Progenitor cell of endocrine pancreas (in vitro differentiated cells): Measurements from ENCODE around the gene SEC22B. TPM values are rescaled to one million over a fixed set of nuclear protein-coding genes. Genes with fewer than 3 reads are reported as not detected.
"Not testable (repeated sequence)": the region's sequence is repeated elsewhere in the genome, so short reads cannot be mapped to it uniquely, and the experiment has no call there.

ENCODE experiments used
- DNase-seq: peaks from one replicate; pipeline ENCODE4 v3.0.0; 2021; ENCODE audit warnings: low spot score; ENCODE audit not compliant: unreplicated experiment
- H3K27ac Mint-ChIP-seq: 2 replicates; pipeline ENCODE4 v1.8.0; 2021; ENCODE audit warnings: mild to moderate bottlenecking, moderate library complexity, mixed read lengths
- H3K27me3 Mint-ChIP-seq: 2 replicates; pipeline ENCODE4 v1.8.0; 2021; ENCODE audit warnings: mixed read lengths
- H3K36me3 Mint-ChIP-seq: 2 replicates; pipeline ENCODE4 v1.8.0; 2022; ENCODE audit warnings: mixed read lengths; ENCODE audit not compliant: insufficient read depth
- H3K4me1 Mint-ChIP-seq: 2 replicates; pipeline ENCODE4 v1.8.0; 2021; ENCODE audit warnings: low read depth, mixed read lengths
- H3K4me3 Mint-ChIP-seq: 2 replicates; pipeline ENCODE4 v1.8.0; 2021; ENCODE audit warnings: low read depth, mild to moderate bottlenecking, moderate library complexity, mixed read lengths
- H3K9me3 Mint-ChIP-seq: 2 replicates; pipeline ENCODE4 v1.8.0; 2021; ENCODE audit warnings: low read depth, mixed read lengths
- CTCF ChIP-seq: fragments of 200-600 bp; sonication (generic); IDR thresholded peaks from one replicate; pipeline ENCODE4 v1.5.0; 2021; ENCODE audit warnings: antibody characterized with exemption, mild to moderate bottlenecking; ENCODE audit not compliant: unreplicated experiment
- total RNA-seq: library from RNA; stranded (reverse); gene quantifications from 2 replicates; pipeline ENCODE4 v1.2.1, GENCODE V29; 2021

SEC22B gene
- total RNA-seq, 1 donor from 2014 or later, result 28.1 TPM

- no peak for DNase-seq
- Mint-ChIP-seq H3K9me3 (no peaks in the 10 kb centered on the region), H3K27ac (no peak overlapping the region), H3K4me3 (no peak overlapping the region), H3K4me1 (peaks cover 3% of the 10 kb centered on the region), H3K36me3 (no peaks in the 10 kb centered on the region), H3K27me3 (peaks cover 3% of the 10 kb centered on the region)
- TF ChIP-seq CTCF, result no peak
Measured at GRCh38 chr1:120133228-120133927, 42.9 kb downstream of the SEC22B start.

DNA sequence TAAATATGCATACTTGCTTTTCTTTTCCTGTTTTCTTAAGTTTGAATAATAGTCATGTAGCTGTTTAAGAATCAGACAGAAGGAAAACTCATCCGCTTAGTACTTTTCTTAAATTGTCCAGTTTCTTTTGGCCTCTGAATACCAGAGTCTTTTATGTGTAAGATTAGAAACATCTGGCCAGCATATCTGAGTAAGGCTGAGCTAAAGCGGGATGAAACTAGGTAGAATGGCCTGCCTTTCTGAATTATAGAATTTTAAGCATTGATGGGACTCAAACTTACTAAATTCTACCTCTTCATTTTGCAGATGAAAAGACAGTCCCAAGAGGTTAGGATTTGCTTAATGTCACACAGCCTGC is 43.9 kb downstream of the SEC22B start:
- not testable (repeated sequence) for H3K27ac Mint-ChIP-seq, H3K4me3 Mint-ChIP-seq, DNase-seq, H3K36me3 Mint-ChIP-seq, H3K4me1 Mint-ChIP-seq, H3K27me3 Mint-ChIP-seq, H3K9me3 Mint-ChIP-seq

- H3K36me3 Mint-ChIP-seq, H3K27ac Mint-ChIP-seq, H3K27me3 Mint-ChIP-seq, H3K4me3 Mint-ChIP-seq, H3K4me1 Mint-ChIP-seq, DNase-seq, H3K9me3 Mint-ChIP-seq: not testable (repeated sequence)
Measured at GRCh38 chr1:120131611-120132405, 44.5 kb downstream of the SEC22B start.

DNA sequence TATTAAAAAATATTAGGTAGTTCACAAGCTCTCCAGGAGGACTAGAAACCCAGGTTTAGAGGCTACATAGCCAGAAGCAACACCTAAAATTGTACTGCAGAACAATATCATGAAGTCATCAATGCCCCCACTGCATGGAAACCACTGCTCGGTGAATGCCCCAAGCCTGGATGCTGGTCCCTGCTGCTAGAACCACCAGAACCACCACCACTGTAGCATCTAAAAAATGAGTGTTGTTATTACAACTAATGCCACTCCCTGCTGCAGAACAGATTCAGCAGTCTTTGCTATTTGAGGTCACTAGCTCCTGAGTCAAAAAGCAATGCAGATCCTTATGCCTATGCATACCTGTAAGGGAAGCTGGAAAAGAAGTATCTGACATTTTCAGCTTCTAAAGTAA is 48.4 kb downstream of the SEC22B start:
- H3K4me3 Mint-ChIP-seq, H3K27me3 Mint-ChIP-seq, H3K36me3 Mint-ChIP-seq, DNase-seq, H3K4me1 Mint-ChIP-seq, H3K9me3 Mint-ChIP-seq, H3K27ac Mint-ChIP-seq: not testable (repeated sequence)

DNA sequence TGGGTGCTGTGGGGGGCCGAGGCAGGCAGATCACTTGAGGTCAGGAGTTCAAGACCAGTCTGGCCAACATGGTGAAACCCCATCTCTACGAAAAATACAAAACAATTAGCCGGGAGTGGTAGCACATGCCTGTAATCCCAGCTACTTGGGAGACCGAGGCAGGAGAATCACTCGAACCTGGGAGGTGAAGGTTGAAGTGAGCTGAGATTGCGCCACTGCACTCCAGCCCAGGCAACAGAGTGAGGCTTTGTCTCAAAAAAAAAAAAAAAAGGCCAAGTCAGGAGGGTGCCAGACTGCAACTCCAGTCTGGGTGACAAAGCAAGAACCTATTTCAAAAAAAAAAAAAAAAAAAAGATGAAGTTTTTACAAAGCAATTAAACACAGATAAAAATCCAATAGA is 50.1 kb downstream of the SEC22B start:
- H3K4me1 Mint-ChIP-seq, H3K4me3 Mint-ChIP-seq, H3K9me3 Mint-ChIP-seq, H3K36me3 Mint-ChIP-seq, H3K27ac Mint-ChIP-seq, DNase-seq, H3K27me3 Mint-ChIP-seq: not testable (repeated sequence)

DNA sequence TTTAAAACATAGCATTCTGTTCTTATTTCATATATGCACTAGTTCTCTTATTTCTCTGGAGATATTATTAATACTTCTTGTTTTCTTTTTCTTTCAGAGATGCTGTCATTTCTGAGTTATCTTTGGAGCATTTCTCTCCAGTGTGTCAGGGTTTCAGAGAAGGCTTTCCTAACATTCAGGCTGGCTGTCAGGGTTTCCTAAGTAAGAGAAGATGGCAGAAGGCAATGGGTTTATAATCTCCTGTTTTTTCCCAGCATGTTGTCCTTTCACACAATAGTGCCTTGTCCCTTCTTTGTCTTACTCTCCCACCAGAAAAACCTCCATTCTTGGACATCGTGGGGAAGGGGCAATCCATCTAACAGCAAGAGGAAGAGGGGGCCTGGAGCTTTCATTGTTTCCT is 51.7 kb downstream of the SEC22B start:
- not testable (repeated sequence) for H3K9me3 Mint-ChIP-seq, H3K27me3 Mint-ChIP-seq, DNase-seq, H3K36me3 Mint-ChIP-seq, H3K4me1 Mint-ChIP-seq, H3K27ac Mint-ChIP-seq, H3K4me3 Mint-ChIP-seq

DNA sequence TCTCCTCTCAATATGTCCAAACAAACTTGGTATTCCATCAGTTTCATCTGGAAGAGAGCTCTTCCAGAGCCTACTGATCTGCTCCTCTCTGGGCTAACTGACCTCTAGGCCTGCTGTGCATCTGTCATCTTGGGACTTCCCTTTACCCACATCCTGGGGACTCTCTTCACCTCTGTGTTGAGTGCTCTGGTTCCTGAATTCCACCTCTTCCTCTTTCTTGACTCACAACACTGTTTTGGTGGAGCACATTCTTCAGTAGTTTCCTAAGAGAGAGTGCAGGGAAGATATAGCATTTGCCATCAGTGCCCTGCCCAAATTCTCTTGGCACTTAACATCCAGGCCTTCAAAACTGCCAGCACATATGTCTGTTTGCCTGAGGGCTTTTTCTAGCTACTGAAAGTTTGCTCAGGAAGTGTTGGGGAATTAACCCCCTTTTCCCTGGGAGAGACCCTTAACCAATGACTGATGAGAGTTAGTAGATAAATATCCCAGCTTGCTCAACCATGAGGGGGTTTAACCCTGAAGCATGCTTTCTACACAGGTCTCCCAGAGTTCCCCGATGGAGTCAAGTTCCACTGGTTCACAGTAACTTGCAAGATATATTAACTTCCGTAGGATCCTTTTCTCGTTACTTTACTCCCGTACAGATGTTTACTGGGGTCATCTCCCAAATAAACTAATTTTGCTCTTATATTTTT is 52.4 kb downstream of the SEC22B start:
- not testable (repeated sequence) for H3K4me3 Mint-ChIP-seq, H3K27me3 Mint-ChIP-seq, H3K4me1 Mint-ChIP-seq, H3K27ac Mint-ChIP-seq, H3K36me3 Mint-ChIP-seq, DNase-seq, H3K9me3 Mint-ChIP-seq

DNA sequence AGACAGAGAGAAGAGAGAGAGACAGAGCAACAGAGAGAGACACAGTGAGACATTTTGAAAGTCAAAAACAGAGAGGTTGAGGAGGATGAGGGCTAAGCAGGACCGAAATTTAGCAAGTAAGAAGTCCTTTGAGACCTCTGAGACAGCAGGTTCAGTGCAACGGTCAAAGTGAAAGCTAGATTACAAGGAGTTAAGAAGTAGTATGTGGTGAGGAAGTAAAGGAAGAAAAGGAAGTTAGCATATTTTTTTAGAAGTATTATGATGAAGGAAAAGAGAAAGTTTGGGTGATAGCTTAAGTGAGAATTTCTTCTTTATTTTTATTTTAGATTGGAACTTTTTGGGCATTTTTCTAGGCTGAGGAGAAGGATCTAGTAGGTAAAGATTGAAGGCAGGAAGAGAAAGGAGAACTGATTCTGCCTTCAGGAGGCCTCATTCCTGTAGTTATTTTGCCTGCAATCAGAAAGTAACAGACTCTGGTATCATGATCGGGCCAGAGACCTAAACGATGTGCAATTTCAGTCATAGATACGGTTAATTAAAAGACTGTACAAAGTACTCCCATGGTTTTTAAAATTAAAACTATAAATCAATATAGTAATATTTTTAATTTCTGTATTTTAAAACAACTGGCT is 53.9 kb downstream of the SEC22B start:
- DNase-seq, H3K36me3 Mint-ChIP-seq, H3K27me3 Mint-ChIP-seq, H3K27ac Mint-ChIP-seq, H3K4me3 Mint-ChIP-seq, H3K4me1 Mint-ChIP-seq, H3K9me3 Mint-ChIP-seq: not testable (repeated sequence)

DNA sequence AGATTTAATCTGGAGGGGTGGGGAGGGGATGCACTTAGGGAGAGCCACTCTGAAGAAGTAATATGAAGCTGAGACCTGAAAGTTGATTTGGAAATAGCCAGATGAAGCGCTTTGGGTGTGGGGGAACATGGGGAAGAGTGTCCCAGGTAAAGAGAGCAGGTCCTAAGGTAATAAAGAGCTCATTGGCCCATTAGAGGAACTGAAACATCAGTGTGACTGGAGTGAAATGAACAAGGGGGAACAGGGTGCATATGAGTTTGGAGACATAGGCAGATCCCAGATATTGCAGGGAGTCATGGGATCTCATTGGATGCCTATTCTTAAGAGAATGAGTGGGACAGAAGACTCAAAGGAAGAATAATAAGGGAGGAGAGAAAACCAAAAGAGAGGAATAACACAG is 54.5 kb downstream of the SEC22B start:
- not testable (repeated sequence) for H3K36me3 Mint-ChIP-seq, H3K27me3 Mint-ChIP-seq, H3K4me1 Mint-ChIP-seq, DNase-seq, H3K27ac Mint-ChIP-seq, H3K9me3 Mint-ChIP-seq, H3K4me3 Mint-ChIP-seq

GRCh38 chr1:120120525-120120924 is 55.8 kb downstream of the SEC22B start:
- not testable (repeated sequence) for H3K36me3 Mint-ChIP-seq, H3K9me3 Mint-ChIP-seq, H3K27ac Mint-ChIP-seq, H3K4me1 Mint-ChIP-seq, DNase-seq, H3K4me3 Mint-ChIP-seq, H3K27me3 Mint-ChIP-seq

- DNase-seq, H3K27ac Mint-ChIP-seq, H3K4me3 Mint-ChIP-seq, H3K36me3 Mint-ChIP-seq, H3K4me1 Mint-ChIP-seq, H3K27me3 Mint-ChIP-seq, H3K9me3 Mint-ChIP-seq: not testable (repeated sequence)
Measured at GRCh38 chr1:120117371-120118177, 58.7 kb downstream of the SEC22B start.
